GM12878 (cell line): ENCODE data around the gene AMBP.

Experiments used
- ATF3 ChIP-seq: IDR thresholded peaks from 2 replicates; pipeline ENCODE4 v1.6.1; 2011; ENCODE audit warnings: low read depth, mild to moderate bottlenecking, low read length, moderate library complexity, borderline replicate concordance; ENCODE audit errors: extremely low read depth
- CTCF ChIP-seq, 3 experiments: IDR thresholded peaks in 2 of 3; conservative IDR thresholded peaks in 1 of 3; 2 replicates each; pipeline ENCODE4 v1.5.1; 2011; ENCODE audit warnings: low read depth in 3 of 3, low read length in 3 of 3, mild to moderate bottlenecking in 3 of 3, control low read depth in 2 of 3, moderate library complexity in 2 of 3, inconsistent platforms in 1 of 3, mixed read lengths in 1 of 3; ENCODE audit not compliant: control insufficient read depth in 2 of 3, insufficient read depth in 1 of 3; ENCODE audit errors: extremely low read depth in 1 of 3
- EZH2 ChIP-seq: IDR thresholded peaks from 2 replicates; pipeline ENCODE4 v1.6.1; 2012; ENCODE audit warnings: low read depth, mild to moderate bottlenecking, control low read depth, inconsistent platforms, low read length, borderline replicate concordance; ENCODE audit not compliant: control insufficient read depth
- HDGF ChIP-seq: fragments of 450-650 bp; IDR thresholded peaks from 2 replicates; pipeline ENCODE4 v1.6.1; 2016; ENCODE audit warnings: antibody characterized with exemption
- JUNB ChIP-seq: IDR thresholded peaks from 2 replicates; pipeline ENCODE4 v1.6.1; 2016; ENCODE audit warnings: antibody characterized with exemption, mild to moderate bottlenecking
- PAX8 ChIP-seq: fragments of 450-650 bp; IDR thresholded peaks from 2 replicates; pipeline ENCODE4 v1.6.1; 2017; ENCODE audit warnings: mild to moderate bottlenecking, moderate library complexity
- SP1 ChIP-seq: IDR thresholded peaks from one replicate; pipeline ENCODE4 v1.6.1; 2011; ENCODE audit warnings: low read depth, low read length

DNA sequence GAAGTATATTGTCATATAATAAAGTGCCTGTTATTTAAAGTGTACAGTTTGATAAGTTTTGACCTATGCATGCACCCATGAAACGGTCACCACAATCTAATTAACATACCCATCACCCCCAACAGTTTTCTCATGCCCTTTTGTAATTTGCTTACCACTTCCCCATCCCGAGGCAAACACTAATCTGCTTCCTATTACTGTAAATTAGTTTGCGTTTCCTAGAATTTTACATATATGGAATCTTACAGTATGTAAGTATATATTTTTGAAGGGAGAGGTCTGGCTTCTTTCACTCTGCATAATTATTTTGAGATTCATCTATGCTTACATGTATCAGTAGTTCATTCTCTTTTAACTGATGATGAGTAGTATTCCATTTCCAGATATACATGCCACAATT lies 56.5 kb downstream of the AMBP start:
- TF ChIP-seq JUNB, result no peak
- no peak for TF ChIP-seq HDGF
- no peak for TF ChIP-seq EZH2
- TF ChIP-seq SP1, result no peak
- no peak for TF ChIP-seq CTCF (IDR thresholded peaks at IDR 0.05 in 2 of 3, conservative IDR thresholded peaks at IDR 0.05 in 1 of 3; ENCODE audit: control insufficient read depth in 2 of 3, extremely low read depth in 1 of 3, insufficient read depth in 1 of 3, low read depth in 3 of 3, low read length in 3 of 3)
- no peak for TF ChIP-seq PAX8
- TF ChIP-seq ATF3, result no peak
